ENCODE measurements around the gene PELI2. TPM values are rescaled to one million over a fixed set of nuclear protein-coding genes. Genes with fewer than 3 reads are reported as not detected.

PELI2 gene
- polyA plus RNA-seq, 1 donor from 2014 or later: 0.85 TPM

DNA sequence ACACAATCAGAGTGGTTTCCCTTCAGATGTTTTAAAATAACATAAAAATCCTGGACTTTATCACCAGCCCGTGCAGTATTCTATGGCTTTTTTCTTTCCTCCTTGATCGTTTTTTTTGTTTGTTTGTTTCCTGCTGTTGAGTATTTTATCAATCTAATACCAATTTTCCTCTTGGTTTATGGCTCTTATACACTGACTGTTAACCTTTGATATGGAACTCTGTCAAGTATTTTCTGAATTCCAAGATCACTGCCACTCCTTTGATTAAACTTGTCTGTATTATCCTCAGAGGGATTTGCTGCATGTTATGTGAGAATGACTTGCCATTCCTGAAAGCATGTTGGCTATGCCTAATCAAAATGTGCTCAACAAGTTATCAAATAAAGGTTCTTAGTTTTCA is 88.4 kb downstream of the PELI2 start:
- no peak overlapping the region for H3K4me3 Mint-ChIP-seq
- peaks cover 3% of the 10 kb centered on the region for H3K36me3 Mint-ChIP-seq
- no peak overlapping the region for H3K27ac Mint-ChIP-seq
- no peaks in the 10 kb centered on the region for H3K27me3 Mint-ChIP-seq
- H3K9me3 Mint-ChIP-seq: no peaks in the 10 kb centered on the region
- peaks cover 3 to 5% (median 4%) of the 10 kb centered on the region in 3 donors for H3K4me1 Mint-ChIP-seq

DNA sequence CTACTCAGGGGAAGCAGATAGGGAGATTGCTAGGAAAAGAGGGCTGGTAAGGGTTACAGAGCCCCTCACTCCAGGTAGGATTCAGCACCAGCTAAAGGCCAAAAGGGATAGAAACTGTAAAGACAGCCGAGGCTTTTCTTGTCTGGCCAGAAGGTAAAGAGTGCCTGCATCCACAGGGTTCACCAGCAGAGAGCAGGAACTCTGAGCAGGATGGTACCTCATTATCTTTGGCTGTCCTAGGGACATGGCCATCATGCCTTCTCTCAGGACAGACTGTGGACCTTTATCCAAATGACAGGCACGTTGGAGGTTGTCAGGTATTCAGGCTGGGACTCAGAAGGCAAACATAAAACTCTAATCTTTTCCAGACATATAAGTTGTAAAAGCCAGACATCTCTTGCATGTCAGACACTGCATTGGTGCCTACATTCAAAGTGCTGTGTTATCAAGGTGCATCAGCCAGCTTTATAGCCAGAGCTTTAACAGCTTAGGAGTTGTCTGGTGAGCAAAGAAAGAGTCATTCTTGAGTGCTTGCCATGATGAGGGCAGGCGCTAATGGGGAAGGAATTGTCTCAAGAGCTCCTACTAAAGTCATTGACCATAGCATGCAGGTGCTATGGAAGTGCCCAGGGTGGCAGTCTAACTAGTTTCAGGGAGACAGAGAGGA is 89.5 kb downstream of the PELI2 start:
- Mint-ChIP-seq H3K36me3 (peaks cover 3% of the 10 kb centered on the region), H3K9me3 (no peaks in the 10 kb centered on the region), H3K27ac (no peak overlapping the region), H3K4me3 (no peak overlapping the region), H3K4me1 (peaks cover 4 to 5% (median 5%) of the 10 kb centered on the region in 3 donors), H3K27me3 (no peaks in the 10 kb centered on the region)

DNA sequence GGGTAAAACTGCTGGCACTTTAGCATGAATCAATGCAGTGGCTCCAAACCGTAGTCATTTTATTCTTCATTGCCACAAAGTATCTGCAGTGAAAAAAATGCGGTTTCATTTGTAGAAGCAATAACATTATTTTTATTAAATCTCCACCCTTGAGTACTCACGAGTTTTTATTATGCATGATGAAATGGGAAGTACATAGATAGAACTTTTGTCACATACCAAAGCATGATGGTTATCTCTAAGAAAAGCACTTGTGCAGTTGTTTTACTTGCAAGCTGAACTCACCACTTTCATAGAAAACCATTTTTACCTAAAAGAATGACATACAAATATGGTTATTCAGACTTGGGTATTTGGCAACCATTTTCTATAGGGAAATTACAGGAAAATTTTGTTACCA is 90.3 kb downstream of the PELI2 start:
- peaks cover 5% of the 10 kb centered on the region for H3K36me3 Mint-ChIP-seq
- H3K4me3 Mint-ChIP-seq: no peak overlapping the region
- H3K27me3 Mint-ChIP-seq: no peaks in the 10 kb centered on the region
- H3K27ac Mint-ChIP-seq: no peak overlapping the region
- no peaks in the 10 kb centered on the region for H3K9me3 Mint-ChIP-seq
- peaks cover 4 to 6% (median 5%) of the 10 kb centered on the region in 3 donors for H3K4me1 Mint-ChIP-seq

DNA sequence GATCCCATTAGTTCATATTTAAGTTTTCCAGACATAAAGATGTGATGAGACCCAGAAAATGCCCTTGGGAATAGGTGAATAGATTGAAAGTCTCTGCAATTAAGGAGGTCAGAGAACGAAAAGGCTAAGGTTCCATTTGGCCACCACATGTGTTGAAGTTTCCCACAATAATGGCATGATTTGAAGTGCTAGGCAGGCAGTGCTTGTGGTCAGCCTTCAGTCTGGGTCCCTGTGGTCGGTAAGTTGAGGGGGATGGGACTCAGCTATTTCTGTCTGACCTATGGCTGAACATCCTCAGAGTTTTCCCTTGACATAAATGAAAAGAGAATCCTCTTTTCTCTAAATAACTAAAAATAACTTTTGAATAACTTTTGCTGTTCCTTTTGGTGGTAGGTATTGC is 92.4 kb downstream of the PELI2 start:
- H3K9me3 Mint-ChIP-seq: no peaks in the 10 kb centered on the region
- no peak overlapping the region for H3K4me3 Mint-ChIP-seq
- peaks cover 5% of the 10 kb centered on the region for H3K36me3 Mint-ChIP-seq
- no peak overlapping the region for H3K27ac Mint-ChIP-seq
- H3K4me1 Mint-ChIP-seq: peaks cover 4 to 6% (median 5%) of the 10 kb centered on the region in 3 donors
- no peaks in the 10 kb centered on the region for H3K27me3 Mint-ChIP-seq

DNA sequence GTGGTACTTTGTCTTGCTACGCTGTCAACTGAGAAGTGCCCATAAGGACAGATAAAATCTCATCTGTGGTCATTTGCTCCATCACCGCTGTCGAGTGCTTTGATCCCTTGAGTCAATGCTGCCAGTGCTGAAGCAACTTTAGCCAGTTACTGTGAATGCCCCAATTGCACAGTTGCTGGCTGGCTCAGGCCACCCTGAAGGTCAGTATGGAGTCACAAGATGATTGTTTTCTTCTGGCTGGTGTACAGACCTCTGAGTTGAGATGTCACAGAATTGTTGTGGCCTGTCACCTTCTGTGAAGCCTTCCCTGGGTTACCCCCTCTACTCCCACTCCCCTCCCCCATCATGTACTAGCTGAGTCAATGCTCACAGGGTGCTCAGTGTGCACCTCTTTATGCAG is 92.9 kb downstream of the PELI2 start:
- Mint-ChIP-seq H3K36me3 (peaks cover 5% of the 10 kb centered on the region), H3K4me3 (no peak overlapping the region), H3K27ac (no peak overlapping the region), H3K27me3 (no peaks in the 10 kb centered on the region), H3K4me1 (peaks cover 4 to 8% (median 5%) of the 10 kb centered on the region in 3 donors), H3K9me3 (no peaks in the 10 kb centered on the region)

DNA sequence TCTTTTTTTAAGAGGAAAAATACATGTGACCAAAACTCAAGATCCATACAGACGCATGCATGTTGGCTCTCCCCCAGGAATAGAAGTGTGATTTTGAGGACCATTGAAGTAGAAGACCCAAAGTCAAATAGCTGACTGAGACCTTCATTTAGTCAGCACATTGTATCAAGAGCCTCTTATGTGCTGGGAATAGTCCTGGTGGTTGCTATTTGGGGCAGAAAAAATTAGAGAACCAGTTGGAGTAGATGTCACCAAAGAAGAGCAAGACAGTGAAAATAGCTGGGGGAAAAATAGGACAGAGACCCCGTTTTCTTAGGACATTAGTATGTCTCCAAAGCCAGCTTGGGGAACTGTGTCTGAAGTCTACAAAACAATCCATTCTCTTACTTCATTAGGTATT is 93.6 kb downstream of the PELI2 start:
- no peak overlapping the region for H3K27ac Mint-ChIP-seq
- H3K36me3 Mint-ChIP-seq: peaks cover 5% of the 10 kb centered on the region
- H3K9me3 Mint-ChIP-seq: no peaks in the 10 kb centered on the region
- H3K27me3 Mint-ChIP-seq: no peaks in the 10 kb centered on the region
- peaks cover 4 to 8% (median 5%) of the 10 kb centered on the region in 3 donors for H3K4me1 Mint-ChIP-seq
- H3K4me3 Mint-ChIP-seq: no peak overlapping the region

DNA sequence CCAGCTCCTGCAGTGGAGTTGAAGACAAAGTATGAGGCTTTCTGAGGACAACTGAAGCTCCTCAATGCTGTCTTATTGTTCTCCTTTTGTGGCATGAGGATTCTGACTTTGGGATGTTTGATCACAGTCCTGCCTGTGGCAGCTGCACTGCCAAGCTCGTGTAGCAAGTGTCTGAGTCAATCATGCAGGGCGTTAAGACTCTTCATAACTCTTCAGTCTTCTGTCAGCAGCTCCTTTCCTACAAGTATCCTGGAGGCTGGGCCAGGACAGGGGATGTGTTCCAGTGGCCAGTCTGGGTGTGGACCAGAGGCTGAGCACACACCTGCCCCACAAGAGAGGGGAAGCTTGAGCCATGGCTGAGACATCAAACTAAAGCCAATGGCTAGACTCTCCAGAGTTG is 94.3 kb downstream of the PELI2 start:
- Mint-ChIP-seq H3K4me1 (peaks cover 4 to 8% (median 5%) of the 10 kb centered on the region in 3 donors), H3K27me3 (no peaks in the 10 kb centered on the region), H3K4me3 (no peak overlapping the region), H3K9me3 (no peaks in the 10 kb centered on the region), H3K36me3 (peaks cover 4% of the 10 kb centered on the region), H3K27ac (no peak overlapping the region)

DNA sequence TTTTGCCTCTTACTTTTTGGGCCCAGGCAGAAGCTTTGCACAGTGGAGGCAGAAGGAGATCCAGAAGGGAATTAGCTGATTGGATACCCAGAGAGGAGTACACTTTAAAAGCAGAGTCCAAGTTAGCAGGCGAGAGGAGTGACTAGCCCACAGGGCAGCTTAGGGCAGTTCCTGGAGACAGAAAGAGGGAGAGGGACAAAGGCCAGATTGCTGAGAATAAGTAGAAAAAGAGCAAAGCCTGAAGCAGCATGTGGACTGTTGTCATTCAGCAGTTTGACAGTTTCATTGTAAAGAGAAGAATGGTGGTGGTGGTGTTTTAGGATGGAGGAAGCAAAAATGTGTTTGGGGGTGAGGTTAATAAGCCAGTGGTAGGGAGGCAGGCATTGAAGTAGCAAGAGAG is 95.1 kb downstream of the PELI2 start:
- Mint-ChIP-seq H3K36me3 (peaks cover 2% of the 10 kb centered on the region), H3K4me3 (no peak overlapping the region), H3K4me1 (peaks cover 0 to 5% (median 2%) of the 10 kb centered on the region in 3 donors), H3K9me3 (no peaks in the 10 kb centered on the region), H3K27me3 (no peaks in the 10 kb centered on the region), H3K27ac (peak overlapping the region in 1 of 3 donors; percentile 5)

DNA sequence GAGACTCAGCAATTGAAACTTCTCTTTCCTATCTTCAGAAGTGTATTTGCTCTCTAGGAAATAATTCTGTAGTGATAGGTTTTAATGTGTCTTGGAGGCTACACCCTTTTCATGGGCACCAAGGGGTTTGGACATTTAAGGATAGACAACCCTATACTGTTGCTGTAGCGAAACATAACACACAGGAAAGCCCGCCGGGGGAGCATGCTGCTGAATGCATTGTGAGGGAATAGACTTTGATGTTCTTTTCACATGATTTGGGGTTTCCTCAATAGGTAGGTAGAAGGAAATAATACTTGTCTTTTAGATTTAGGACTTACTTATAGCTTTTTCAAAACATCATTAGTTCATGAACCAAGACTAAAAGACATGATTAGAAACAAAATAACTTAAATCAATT is 97.0 kb downstream of the PELI2 start:
- no peaks in the 10 kb centered on the region for H3K9me3 Mint-ChIP-seq
- H3K27ac Mint-ChIP-seq: no peak overlapping the region
- H3K4me1 Mint-ChIP-seq: peaks cover 0 to 3% (median 2%) of the 10 kb centered on the region in 3 donors
- peaks cover 2% of the 10 kb centered on the region for H3K36me3 Mint-ChIP-seq
- no peak overlapping the region for H3K4me3 Mint-ChIP-seq
- H3K27me3 Mint-ChIP-seq: no peaks in the 10 kb centered on the region

DNA sequence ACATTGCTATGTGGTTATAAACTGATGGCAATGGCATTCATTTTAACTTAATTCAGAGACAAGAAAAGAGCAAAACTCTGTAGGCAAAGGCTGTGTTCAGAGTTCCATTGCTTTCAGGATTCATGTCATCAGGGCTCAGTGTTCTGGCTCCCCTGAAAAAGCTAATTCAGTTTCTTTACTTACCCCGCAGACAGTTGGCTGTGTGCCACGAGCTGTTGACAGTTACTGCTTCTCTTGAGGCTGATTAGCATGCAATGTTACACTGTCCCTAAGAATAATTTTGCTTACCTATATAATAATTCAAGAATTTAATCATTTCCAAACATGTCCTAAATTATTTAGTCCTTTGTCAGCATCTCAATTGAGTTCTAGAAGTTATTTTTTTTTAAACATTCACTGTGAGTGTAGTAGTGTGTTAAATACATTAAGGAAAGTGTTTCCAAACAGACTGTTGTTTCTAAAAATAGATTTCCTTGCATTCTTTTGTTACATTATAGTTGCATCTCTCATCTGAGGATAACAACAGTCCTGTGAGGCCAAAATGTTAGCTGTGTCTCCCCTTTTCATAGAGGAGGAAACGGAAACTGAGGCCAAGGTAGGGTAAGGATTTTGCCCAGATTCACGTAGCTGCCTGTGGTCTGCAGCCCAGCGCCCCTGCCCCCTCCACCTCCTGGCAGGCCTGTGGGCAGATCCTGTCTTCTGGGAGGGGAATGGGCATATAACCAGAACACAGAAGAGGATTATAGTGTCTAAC is 98.6 kb downstream of the PELI2 start:
- Mint-ChIP-seq H3K27me3 (no peaks in the 10 kb centered on the region), H3K4me3 (no peak overlapping the region), H3K9me3 (no peaks in the 10 kb centered on the region), H3K4me1 (peaks cover 0 to 3% (median 2%) of the 10 kb centered on the region in 3 donors), H3K36me3 (peaks cover 2% of the 10 kb centered on the region), H3K27ac (no peak overlapping the region)

DNA sequence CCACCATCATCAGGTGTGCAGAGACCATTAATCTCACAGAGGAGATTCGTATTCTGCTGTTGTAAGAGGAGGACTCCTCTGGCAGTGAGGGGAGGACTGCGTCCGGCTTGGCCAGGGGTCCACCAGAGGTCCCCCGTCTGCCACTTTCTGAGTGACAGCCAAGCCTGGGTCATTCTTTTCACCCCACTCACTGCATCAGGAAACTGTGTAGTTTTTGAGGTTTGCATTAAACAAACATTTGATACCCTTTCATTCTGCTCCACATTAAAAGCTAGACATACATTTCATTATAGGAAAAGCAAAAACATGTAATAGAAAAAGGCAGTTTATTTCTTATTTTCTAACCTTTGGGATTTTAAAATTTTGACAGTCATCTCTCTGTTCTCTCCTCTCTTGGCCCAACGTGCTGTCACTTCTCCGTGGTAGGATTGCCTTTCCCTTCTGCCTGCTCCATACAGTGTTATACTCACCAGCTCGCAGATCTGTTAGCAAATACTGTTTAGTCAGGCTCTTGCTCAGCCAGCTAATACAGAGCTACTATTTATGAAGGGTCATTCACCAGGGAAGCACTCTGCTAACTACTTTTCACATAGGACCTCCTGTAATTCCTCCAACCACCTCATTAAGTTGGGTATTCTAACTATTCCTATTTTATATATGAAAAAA is 99.3 kb downstream of the PELI2 start:
- no peak overlapping the region for H3K4me3 Mint-ChIP-seq
- no peak overlapping the region for H3K27ac Mint-ChIP-seq
- peaks cover 2% of the 10 kb centered on the region for H3K36me3 Mint-ChIP-seq
- no peaks in the 10 kb centered on the region for H3K27me3 Mint-ChIP-seq
- H3K9me3 Mint-ChIP-seq: no peaks in the 10 kb centered on the region
- peaks cover 0 to 3% (median 1%) of the 10 kb centered on the region in 3 donors for H3K4me1 Mint-ChIP-seq

DNA sequence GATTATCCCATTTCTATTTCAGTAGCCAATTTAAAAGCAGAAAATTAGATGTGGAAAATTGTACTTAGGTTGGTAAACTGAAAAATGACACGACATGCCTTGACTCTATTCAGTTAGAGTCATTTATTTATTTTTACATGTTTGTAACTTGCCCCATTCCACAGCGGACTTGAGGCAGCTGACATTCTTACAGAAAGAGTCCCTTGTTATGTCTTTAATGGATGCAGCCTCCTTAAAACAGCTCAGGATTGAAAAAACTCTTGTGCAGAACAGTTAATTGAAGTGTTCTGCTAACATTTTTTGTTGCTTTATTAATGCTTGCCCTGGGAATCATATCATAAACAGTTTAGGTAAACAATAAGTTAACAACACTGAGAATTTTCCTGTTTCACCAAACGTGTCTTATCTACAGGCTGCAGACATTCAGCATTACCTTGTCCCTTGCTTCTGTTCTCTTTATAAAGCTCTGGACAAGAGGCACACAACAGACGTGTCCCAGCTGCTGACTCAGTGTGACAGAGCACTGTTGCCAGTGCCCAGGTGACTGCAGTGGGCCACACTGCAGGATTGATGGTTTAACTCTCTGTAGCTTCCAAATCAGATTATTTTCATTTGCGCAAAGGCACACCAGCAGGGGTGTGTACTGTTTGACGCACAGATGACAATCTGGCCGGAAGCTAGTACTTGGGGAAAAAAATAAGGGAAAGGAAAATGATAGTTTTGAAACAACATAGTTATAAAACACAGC is 101.6 kb downstream of the PELI2 start:
- Mint-ChIP-seq H3K4me1 (peaks cover 0 to 2% (median 2%) of the 10 kb centered on the region in 3 donors), H3K4me3 (no peak overlapping the region), H3K36me3 (no peaks in the 10 kb centered on the region), H3K27ac (no peak overlapping the region), H3K9me3 (no peaks in the 10 kb centered on the region), H3K27me3 (no peaks in the 10 kb centered on the region)

DNA sequence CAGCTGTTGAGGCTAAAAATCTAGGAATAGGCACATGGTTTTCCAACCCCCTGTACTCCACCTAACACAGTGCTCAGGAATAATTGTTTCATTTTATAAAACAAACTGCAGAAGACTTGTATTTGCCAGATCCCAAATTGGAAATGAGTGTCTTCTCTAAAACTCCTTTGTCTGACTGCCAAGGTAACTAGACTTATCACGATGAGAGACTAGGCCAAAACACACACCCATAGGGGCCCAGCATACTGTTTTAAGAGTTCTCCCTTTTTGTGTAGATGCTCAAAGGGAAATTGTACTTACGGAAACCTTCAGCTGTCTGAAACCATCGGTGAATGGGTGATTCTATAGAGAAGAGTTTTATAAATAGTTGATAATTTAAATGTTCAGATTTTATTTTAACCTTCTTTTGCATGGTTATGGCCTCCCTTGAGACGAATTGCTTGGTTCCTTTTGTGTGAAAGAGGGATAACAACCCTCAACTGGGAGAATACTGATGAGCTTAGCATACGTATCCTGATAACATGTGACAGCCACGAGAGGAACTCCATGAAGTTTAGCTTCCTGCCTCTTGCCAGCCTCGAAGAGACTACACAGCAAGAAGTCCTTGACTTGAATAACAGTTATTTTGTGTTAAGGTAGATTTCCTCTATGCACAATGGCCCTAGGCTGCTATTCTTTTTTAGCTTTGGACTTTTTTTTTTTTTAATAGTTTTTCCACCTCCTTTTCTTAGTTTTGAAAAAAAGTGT is 103.3 kb downstream of the PELI2 start:
- Mint-ChIP-seq H3K27me3 (no peaks in the 10 kb centered on the region), H3K36me3 (peaks cover 3% of the 10 kb centered on the region)

DNA sequence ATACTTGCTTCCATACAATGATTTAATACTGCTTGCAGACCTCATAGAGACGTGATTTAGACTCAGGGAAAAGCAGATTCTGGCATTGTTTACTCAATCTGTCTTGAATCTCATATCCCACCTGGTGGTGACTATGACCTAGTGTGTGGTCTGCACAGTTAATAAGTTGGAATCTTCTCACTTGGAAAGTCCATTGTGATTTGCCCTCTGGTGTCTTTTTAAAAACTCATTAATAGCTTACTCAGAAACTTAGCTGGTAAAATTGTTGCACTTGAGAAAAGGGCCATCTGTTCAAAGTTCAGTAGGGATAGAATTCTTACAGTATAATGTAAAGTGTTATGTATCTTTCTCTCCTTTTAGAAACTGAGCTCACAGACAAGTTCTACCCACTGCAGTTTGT is 106.0 kb downstream of the PELI2 start:
- Mint-ChIP-seq H3K4me1 (peaks cover 0 to 2% (median 0%) of the 10 kb centered on the region in 3 donors), H3K27me3 (no peaks in the 10 kb centered on the region), H3K27ac (no peak overlapping the region), H3K9me3 (no peaks in the 10 kb centered on the region), H3K4me3 (no peak overlapping the region), H3K36me3 (peaks cover 6% of the 10 kb centered on the region)

More for the DNA sequence above, 103.3 kb downstream of the PELI2 start:
- Mint-ChIP-seq H3K9me3 (no peaks in the 10 kb centered on the region), H3K4me3 (no peak overlapping the region), H3K4me1 (peaks cover 0 to 2% (median 0%) of the 10 kb centered on the region in 3 donors), H3K27ac (no peak overlapping the region)
